ENCODE measurements around the gene DAB1. TPM values are rescaled to one million over a fixed set of nuclear protein-coding genes. Genes with fewer than 3 reads are reported as not detected.
A peak's percentile ranks its signal among the peaks of the same experiment; 100 is the strongest.

DAB1 gene
- total RNA-seq, 1 donor from 2014 or later, result 0.27 TPM

- no peak for DNase-seq (ENCODE audit: extremely low spot score, unreplicated experiment)
- Mint-ChIP-seq H3K4me3 (ENCODE audit: unreplicated experiment) (no peak overlapping the region), H3K27me3 (ENCODE audit: unreplicated experiment) (no peaks in the 10 kb centered on the region), H3K27ac (ENCODE audit: unreplicated experiment) (no peak overlapping the region), H3K36me3 (ENCODE audit: unreplicated experiment) (no peaks in the 10 kb centered on the region), H3K9me3 (ENCODE audit: unreplicated experiment) (no peaks in the 10 kb centered on the region), H3K4me1 (ENCODE audit: unreplicated experiment) (no peaks in the 10 kb centered on the region)
- TF ChIP-seq CTCF (IDR thresholded peaks at IDR 0.05), result peak; percentile 33
Observed at GRCh38 chr1:56967900-56968832, 455.7 kb downstream of the DAB1 start.

GRCh38 chr1:56967355-56967754, 456.5 kb downstream of the DAB1 start:
- H3K27ac Mint-ChIP-seq (ENCODE audit: unreplicated experiment), result no peak overlapping the region
- no peaks in the 10 kb centered on the region for H3K4me1 Mint-ChIP-seq (ENCODE audit: unreplicated experiment)
- H3K9me3 Mint-ChIP-seq (ENCODE audit: unreplicated experiment), result no peaks in the 10 kb centered on the region
- no peaks in the 10 kb centered on the region for H3K36me3 Mint-ChIP-seq (ENCODE audit: unreplicated experiment)
- H3K27me3 Mint-ChIP-seq (ENCODE audit: unreplicated experiment), result peaks cover 4% of the 10 kb centered on the region
- no peak for TF ChIP-seq CTCF (IDR thresholded peaks at IDR 0.05)
- H3K4me3 Mint-ChIP-seq (ENCODE audit: unreplicated experiment), result no peak overlapping the region
- no peak for DNase-seq (ENCODE audit: extremely low spot score, unreplicated experiment)

GRCh38 chr1:56966698-56966999, 457.2 kb downstream of the DAB1 start:
- H3K9me3 Mint-ChIP-seq (ENCODE audit: unreplicated experiment), result no peaks in the 10 kb centered on the region
- TF ChIP-seq CTCF (IDR thresholded peaks at IDR 0.05), result no peak
- H3K27ac Mint-ChIP-seq (ENCODE audit: unreplicated experiment), result no peak overlapping the region
- no peak overlapping the region for H3K4me3 Mint-ChIP-seq (ENCODE audit: unreplicated experiment)
- peaks cover 4% of the 10 kb centered on the region for H3K27me3 Mint-ChIP-seq (ENCODE audit: unreplicated experiment)
- H3K4me1 Mint-ChIP-seq (ENCODE audit: unreplicated experiment), result no peaks in the 10 kb centered on the region
- no peaks in the 10 kb centered on the region for H3K36me3 Mint-ChIP-seq (ENCODE audit: unreplicated experiment)
- no peak for DNase-seq (ENCODE audit: extremely low spot score, unreplicated experiment)

DNA sequence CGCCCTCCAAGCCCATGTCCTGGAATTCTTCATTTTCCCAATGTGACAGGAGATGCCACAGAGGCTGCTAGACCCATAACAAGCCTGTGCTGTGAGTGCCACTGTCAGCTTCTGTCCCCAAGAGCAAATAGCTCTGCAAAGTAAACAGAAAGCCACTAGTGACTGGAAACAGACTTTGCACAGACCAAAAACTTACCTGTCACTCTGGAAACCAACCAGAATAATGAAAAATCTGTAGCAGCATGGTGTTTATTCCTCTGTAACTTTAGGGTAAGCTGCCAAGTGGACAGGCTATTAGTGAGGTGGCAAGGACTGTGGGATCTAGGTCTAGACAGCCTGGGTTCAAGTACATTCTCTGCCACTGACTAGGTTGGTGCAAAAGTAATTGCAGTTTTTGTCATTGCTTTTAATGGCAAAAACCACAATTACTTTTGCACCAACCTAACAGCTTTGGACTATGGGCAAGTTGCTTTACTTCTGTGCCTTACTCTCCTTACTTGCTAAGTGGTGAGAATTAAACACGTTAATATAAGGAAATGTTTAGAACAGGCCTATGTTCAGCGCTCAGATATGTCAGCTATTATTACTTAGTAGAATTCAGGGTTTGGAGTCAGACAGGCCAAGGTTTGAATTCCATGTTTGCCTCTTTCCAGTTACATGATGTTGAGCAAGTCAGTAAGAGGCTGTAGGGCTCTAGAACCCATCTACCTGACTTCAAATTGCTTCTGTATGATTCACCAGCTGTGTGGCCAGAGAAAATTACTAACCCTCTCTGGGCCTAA, 457.8 kb downstream of the DAB1 start, which contains the start of gene C8B:
Gene C8B, minus strand, starts transcription at position 100 of the 782 bp plus-strand sequence. Its CDS starts 67 bp downstream, at position 33.
- DNase-seq (ENCODE audit: extremely low spot score, unreplicated experiment), result no peak
- H3K4me3 Mint-ChIP-seq (ENCODE audit: unreplicated experiment), result no peak within 1 kb of the TSS
- peaks cover 4% of the 10 kb centered on the region for H3K27me3 Mint-ChIP-seq (ENCODE audit: unreplicated experiment)
- no peaks in the 10 kb centered on the region for H3K36me3 Mint-ChIP-seq (ENCODE audit: unreplicated experiment)
- no peak for TF ChIP-seq CTCF (IDR thresholded peaks at IDR 0.05)
- no peaks in the 10 kb centered on the region for H3K9me3 Mint-ChIP-seq (ENCODE audit: unreplicated experiment)
- no peaks in the 10 kb centered on the region for H3K4me1 Mint-ChIP-seq (ENCODE audit: unreplicated experiment)
- H3K27ac Mint-ChIP-seq (ENCODE audit: unreplicated experiment), result no peak within 1 kb of the TSS

DNA sequence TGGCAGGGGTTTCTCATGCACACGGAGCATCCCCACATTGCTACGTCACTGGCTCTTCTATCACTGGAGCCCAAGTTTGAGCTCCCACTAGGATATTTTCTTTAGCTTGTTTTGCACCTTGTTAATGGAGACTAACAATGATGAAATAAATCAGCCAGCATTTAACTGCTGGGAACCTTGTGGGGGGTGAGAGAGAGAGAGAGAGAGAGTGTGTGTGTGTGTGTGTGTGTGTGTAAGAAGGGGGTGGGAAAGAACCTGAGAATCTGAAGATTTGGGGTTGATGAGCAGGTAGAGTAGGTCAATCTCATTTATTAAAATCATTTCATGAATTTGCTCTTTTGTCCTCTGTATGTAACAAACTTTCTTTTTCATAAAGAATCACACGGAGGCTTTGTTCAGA, 458.7 kb downstream of the DAB1 start:
- Mint-ChIP-seq H3K4me1 (ENCODE audit: unreplicated experiment) (no peaks in the 10 kb centered on the region), H3K27ac (ENCODE audit: unreplicated experiment) (no peak overlapping the region), H3K36me3 (ENCODE audit: unreplicated experiment) (no peaks in the 10 kb centered on the region), H3K9me3 (ENCODE audit: unreplicated experiment) (no peaks in the 10 kb centered on the region), H3K4me3 (ENCODE audit: unreplicated experiment) (no peak overlapping the region), H3K27me3 (ENCODE audit: unreplicated experiment) (peaks cover 4% of the 10 kb centered on the region)
- no peak for DNase-seq (ENCODE audit: extremely low spot score, unreplicated experiment)
- no peak for TF ChIP-seq CTCF (IDR thresholded peaks at IDR 0.05)

Measured in osteocyte (in vitro differentiated cells).